SK-N-SH (cell line): ENCODE measurements around the gene ZBTB16. TPM values are rescaled to one million over a fixed set of nuclear protein-coding genes. Genes with fewer than 3 reads are reported as not detected.

Experiments
- CTCF ChIA-PET: fragments of 300-600, 350-600 bp; formaldehyde crosslinking; extraction: SDS; loops from one replicate; lab custom pipeline; 2021; lab: Yijun Ruan, JAX
- POLR2A ChIA-PET: fragments of 350-600 bp; sonication (Branson Sonifier 250); formaldehyde crosslinking; extraction: SDS; loops from one replicate; lab custom pipeline; 2020; ENCODE audit warnings: antibody characterized with exemption, inconsistent platforms; lab: Yijun Ruan, JAX
- DNase-seq: peaks from one replicate; pipeline ENCODE4 v3.0.0; 2012
- H2AFZ ChIP-seq: fragments of 200-600 bp; sonication (generic); 2 replicates; pipeline ENCODE4 v1.8.1; 2016; ENCODE audit warnings: antibody characterized with exemption, mild to moderate bottlenecking, low read depth
- H3F3A ChIP-seq: fragments of 200-600 bp; sonication (generic); replicated peaks from 2 replicates; pipeline ENCODE3; 2016; ENCODE audit warnings: antibody characterized with exemption, mild to moderate bottlenecking; ENCODE audit not compliant: insufficient read depth
- H3K27ac ChIP-seq, 2 experiments: fragments of 200-500 bp in 1 of 2; fragments of 200-600 bp in 1 of 2; sonication (Bioruptor generic) in 1 of 2; sonication (generic), shearing (Covaris generic) in 1 of 2; 2 replicates each; pipeline versions ENCODE4 v1.5.1 to v1.6.1; 2014 to 2016; ENCODE audit warnings: low read depth in 2 of 2, inconsistent platforms in 1 of 2, low read length in 1 of 2, mild to moderate bottlenecking in 1 of 2, mixed read lengths in 1 of 2
- H3K27me3 ChIP-seq: fragments of 200-600 bp; sonication (generic), shearing (Covaris generic); 2 replicates; pipeline ENCODE4 v1.6.1; 2016; ENCODE audit warnings: mixed run types; ENCODE audit not compliant: insufficient read depth
- H3K36me3 ChIP-seq, 2 experiments: fragments of 200-500 bp in 1 of 2; fragments of 200-600 bp in 1 of 2; sonication (Bioruptor generic) in 1 of 2; sonication (generic) in 1 of 2; replicated peaks in 1 of 2; 2 replicates each; pipeline versions ENCODE3 to v1.5.1; 2014 to 2016; ENCODE audit warnings: low read length in 1 of 2, mild to moderate bottlenecking in 1 of 2; ENCODE audit not compliant: insufficient read depth in 2 of 2, control insufficient read depth in 1 of 2
- H3K4me1 ChIP-seq, 2 experiments: fragments of 200-500 bp in 1 of 2; fragments of 200-600 bp in 1 of 2; sonication (Bioruptor generic) in 1 of 2; sonication (generic), shearing (Covaris generic) in 1 of 2; 2 replicates each; pipeline versions ENCODE4 v1.5.1 to v1.6.1; 2014 to 2016; ENCODE audit warnings: low read depth in 1 of 2, low read length in 1 of 2, mixed run types in 1 of 2; ENCODE audit not compliant: insufficient read depth in 2 of 2, control insufficient read depth in 1 of 2
- H3K4me2 ChIP-seq: fragments of 200-600 bp; sonication (generic), shearing (Covaris generic); 2 replicates; pipeline ENCODE4 v1.6.1; 2017; ENCODE audit warnings: mixed run types
- H3K4me3 ChIP-seq, 2 experiments: fragments of 200-500 bp in 1 of 2; fragments of 200-600 bp in 1 of 2; sonication (Bioruptor generic) in 1 of 2; sonication (generic), shearing (Covaris generic) in 1 of 2; 2 replicates each; pipeline versions ENCODE4 v1.5.1 to v1.8.1; 2014 to 2016; ENCODE audit warnings: low read depth in 2 of 2, inconsistent platforms in 1 of 2, low read length in 1 of 2, mild to moderate bottlenecking in 1 of 2, mixed read lengths in 1 of 2, moderate library complexity in 1 of 2
- H3K79me2 ChIP-seq: fragments of 200-600 bp; sonication (generic); 2 replicates; pipeline ENCODE4 v1.8.1; 2017; ENCODE audit warnings: mild to moderate bottlenecking; ENCODE audit not compliant: insufficient read depth
- H3K9ac ChIP-seq: fragments of 200-600 bp; sonication (generic); 2 replicates; pipeline ENCODE4 v1.6.1; 2017; ENCODE audit warnings: mixed run types
- H3K9me2 ChIP-seq: fragments of 200-600 bp; sonication (generic); 2 replicates; pipeline ENCODE4 v1.6.1; 2017; ENCODE audit warnings: mixed run types
- H3K9me3 ChIP-seq: fragments of 200-600 bp; sonication (generic); 2 replicates; pipeline ENCODE4 v1.6.1; 2017; ENCODE audit warnings: mixed run types, mild to moderate bottlenecking, moderate library complexity
- H4K20me1 ChIP-seq: fragments of 200-600 bp; sonication (generic); 2 replicates; pipeline ENCODE4 v1.6.1; 2017; ENCODE audit warnings: mild to moderate bottlenecking, mixed run types; ENCODE audit not compliant: insufficient read depth
- CHD2 ChIP-seq: fragments of 150-350 bp; IDR thresholded peaks from 2 replicates; pipeline ENCODE4 v1.6.1; 2018; ENCODE audit warnings: low read length; ENCODE audit not compliant: partially characterized antibody
- ELF1 ChIP-seq: IDR thresholded peaks from 2 replicates; pipeline ENCODE4 v1.4.0; 2012
- EZH2phosphoT487 ChIP-seq: fragments of 200-600 bp; sonication (generic); IDR thresholded peaks from 2 replicates; pipeline ENCODE4 v1.6.1; 2017; ENCODE audit warnings: low read depth, mixed run types, mild to moderate bottlenecking, antibody characterized with exemption, moderate library complexity, borderline replicate concordance
- FOXJ3 ChIP-seq: sonication (generic); formaldehyde crosslinking; IDR thresholded peaks from 2 replicates; pipeline ENCODE4 v1.5.1; 2020; ENCODE audit warnings: mild to moderate bottlenecking, missing genetic modification reagents
- FOXM1 ChIP-seq: IDR thresholded peaks from 2 replicates; pipeline ENCODE4 v1.4.0; 2012; ENCODE audit warnings: low read depth, mild to moderate bottlenecking
- GABPA ChIP-seq: IDR thresholded peaks from 2 replicates; pipeline ENCODE4 v1.4.0; 2012; ENCODE audit warnings: low read depth, mild to moderate bottlenecking
- NFIC ChIP-seq: IDR thresholded peaks from 2 replicates; pipeline ENCODE4 v1.4.0; 2012; ENCODE audit warnings: borderline replicate concordance
- NRF1 ChIP-seq: IDR thresholded peaks from 2 replicates; pipeline ENCODE4 v1.6.1; 2012; ENCODE audit warnings: low read depth, mild to moderate bottlenecking, low read length
- RCOR1 ChIP-seq: fragments of 150-350 bp; IDR thresholded peaks from 2 replicates; pipeline ENCODE4 v1.6.1; 2017; ENCODE audit warnings: antibody characterized with exemption, low read length
- RFX5 ChIP-seq: IDR thresholded peaks from 2 replicates; pipeline ENCODE4 v1.6.1; 2012; ENCODE audit warnings: mild to moderate bottlenecking, improper control_type of control experiment, low read length
- RXRA ChIP-seq: IDR thresholded peaks from 2 replicates; pipeline ENCODE4 v1.4.0; 2012; ENCODE audit warnings: low read depth, mild to moderate bottlenecking, borderline replicate concordance
- SIN3A ChIP-seq: IDR thresholded peaks from 2 replicates; pipeline ENCODE4 v1.6.1; 2012; ENCODE audit warnings: low read depth, mild to moderate bottlenecking, low read length, moderate library complexity, borderline replicate concordance
- SMC3 ChIP-seq: IDR thresholded peaks from 2 replicates; pipeline ENCODE4 v1.6.1; 2012; ENCODE audit warnings: low read depth, low read length, improper control_type of control experiment
- TEAD4 ChIP-seq: IDR thresholded peaks from 2 replicates; pipeline ENCODE4 v1.4.0; 2012; ENCODE audit warnings: mild to moderate bottlenecking, borderline replicate concordance; ENCODE audit not compliant: insufficient read depth
- WGBS: methylation state at CpG from one replicate; pipeline ENCODE4 v1.1.6; 2017; ENCODE audit warnings: low lambda C conversion rate; 5-methylcytosine and 5-hydroxymethylcytosine counted together
- polyA plus RNA-seq, 3 experiments: library from polyadenylated mRNA; depleted of rRNA; stranded (reverse); fragments of >200 nt; gene quantifications; 2 replicates each; pipeline ENCODE4 v1.2.3, GENCODE V29; 2012
- TF ChIP-seq, protein P1 (sequence below): fragments of 150-350 bp; IDR thresholded peaks from 2 replicates; pipeline ENCODE4 v1.6.1; 2017; ENCODE audit warnings: antibody characterized with exemption, low read length, low read depth, borderline replicate concordance
- TF ChIP-seq, protein P2 (sequence below): IDR thresholded peaks from 2 replicates; pipeline ENCODE4 v1.6.1; 2012; ENCODE audit warnings: mild to moderate bottlenecking, low read depth, low read length, moderate library complexity
- TF ChIP-seq, protein P3 (sequence below): IDR thresholded peaks from 2 replicates; pipeline ENCODE4; 2012
- TF ChIP-seq, protein P4 (sequence below): IDR thresholded peaks from 2 replicates; pipeline ENCODE4 v1.4.0; 2012; ENCODE audit warnings: low read depth

Gene ZBTB16
- polyA plus RNA-seq, 1 of the 3 experiments (the other 2 are of a cell fraction), result not detected

DNA sequence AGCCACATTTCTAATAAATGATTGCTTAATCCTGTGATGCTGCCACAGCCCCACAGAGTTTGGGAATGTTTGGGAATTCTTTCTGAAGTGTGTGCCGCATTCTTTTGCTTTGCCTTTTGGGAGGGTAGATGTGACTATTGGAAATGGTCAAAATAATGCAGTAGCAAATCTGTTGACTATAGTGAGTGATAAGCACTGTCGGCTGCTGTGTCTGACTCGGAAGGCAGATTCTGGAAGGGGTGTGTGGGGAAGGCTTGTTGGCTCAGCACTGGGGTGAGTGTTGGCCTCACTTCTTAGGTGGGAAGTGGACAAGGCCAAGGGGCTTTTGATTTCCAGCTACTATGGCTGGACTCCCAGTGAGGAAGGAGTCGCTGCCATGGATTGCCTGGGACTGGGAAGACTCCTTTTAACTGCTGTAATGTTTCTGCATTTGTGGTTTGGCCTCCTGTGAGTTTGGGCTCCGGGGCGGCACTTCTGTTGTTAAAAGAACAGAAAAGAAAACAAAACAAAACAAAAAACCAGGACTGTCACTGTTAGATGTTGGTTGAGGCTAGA is 20.1 kb downstream of the ZBTB16 start:
- Histone ChIP-seq H3K4me2 (no peak overlapping the region), H3K4me1 (peaks cover 18 to 21% of the 10 kb centered on the region in 2 experiments; a peak in 3 of 4 replicates), H3K9me2 (no peaks in the 10 kb centered on the region), H3K9ac (no peak overlapping the region), H4K20me1 (no peaks in the 10 kb centered on the region), H3K9me3 (no peaks in the 10 kb centered on the region), H3K79me2 (no peaks in the 10 kb centered on the region), H3K36me3 (no peaks in the 10 kb centered on the region), H3K4me3 (no peak overlapping the region), H2AFZ (no peak overlapping the region), H3K27ac (no peak overlapping the region), H3K27me3 (peaks cover 46% of the 10 kb centered on the region), H3F3A (no peaks in the 10 kb centered on the region)
- ChIA-PET CTCF (no interaction called here), POLR2A (no interaction called here)
- DNase-seq, result no peak
- TF ChIP-seq RCOR1 (no peak), SMC3 (no peak), CHD2 (no peak), GABPA (no peak), FOXM1 (no peak), NRF1 (no peak), RFX5 (no peak), ELF1 (no peak)
- TF ChIP-seq, protein P1, sequence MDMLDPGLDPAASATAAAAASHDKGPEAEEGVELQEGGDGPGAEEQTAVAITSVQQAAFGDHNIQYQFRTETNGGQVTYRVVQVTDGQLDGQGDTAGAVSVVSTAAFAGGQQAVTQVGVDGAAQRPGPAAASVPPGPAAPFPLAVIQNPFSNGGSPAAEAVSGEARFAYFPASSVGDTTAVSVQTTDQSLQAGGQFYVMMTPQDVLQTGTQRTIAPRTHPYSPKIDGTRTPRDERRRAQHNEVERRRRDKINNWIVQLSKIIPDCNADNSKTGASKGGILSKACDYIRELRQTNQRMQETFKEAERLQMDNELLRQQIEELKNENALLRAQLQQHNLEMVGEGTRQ, result no peak
- TF ChIP-seq, protein P2, sequence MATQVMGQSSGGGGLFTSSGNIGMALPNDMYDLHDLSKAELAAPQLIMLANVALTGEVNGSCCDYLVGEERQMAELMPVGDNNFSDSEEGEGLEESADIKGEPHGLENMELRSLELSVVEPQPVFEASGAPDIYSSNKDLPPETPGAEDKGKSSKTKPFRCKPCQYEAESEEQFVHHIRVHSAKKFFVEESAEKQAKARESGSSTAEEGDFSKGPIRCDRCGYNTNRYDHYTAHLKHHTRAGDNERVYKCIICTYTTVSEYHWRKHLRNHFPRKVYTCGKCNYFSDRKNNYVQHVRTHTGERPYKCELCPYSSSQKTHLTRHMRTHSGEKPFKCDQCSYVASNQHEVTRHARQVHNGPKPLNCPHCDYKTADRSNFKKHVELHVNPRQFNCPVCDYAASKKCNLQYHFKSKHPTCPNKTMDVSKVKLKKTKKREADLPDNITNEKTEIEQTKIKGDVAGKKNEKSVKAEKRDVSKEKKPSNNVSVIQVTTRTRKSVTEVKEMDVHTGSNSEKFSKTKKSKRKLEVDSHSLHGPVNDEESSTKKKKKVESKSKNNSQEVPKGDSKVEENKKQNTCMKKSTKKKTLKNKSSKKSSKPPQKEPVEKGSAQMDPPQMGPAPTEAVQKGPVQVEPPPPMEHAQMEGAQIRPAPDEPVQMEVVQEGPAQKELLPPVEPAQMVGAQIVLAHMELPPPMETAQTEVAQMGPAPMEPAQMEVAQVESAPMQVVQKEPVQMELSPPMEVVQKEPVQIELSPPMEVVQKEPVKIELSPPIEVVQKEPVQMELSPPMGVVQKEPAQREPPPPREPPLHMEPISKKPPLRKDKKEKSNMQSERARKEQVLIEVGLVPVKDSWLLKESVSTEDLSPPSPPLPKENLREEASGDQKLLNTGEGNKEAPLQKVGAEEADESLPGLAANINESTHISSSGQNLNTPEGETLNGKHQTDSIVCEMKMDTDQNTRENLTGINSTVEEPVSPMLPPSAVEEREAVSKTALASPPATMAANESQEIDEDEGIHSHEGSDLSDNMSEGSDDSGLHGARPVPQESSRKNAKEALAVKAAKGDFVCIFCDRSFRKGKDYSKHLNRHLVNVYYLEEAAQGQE, result no peak
- WGBS, result 70% methylated on average over 6 of the region's 6 CpGs

DNA sequence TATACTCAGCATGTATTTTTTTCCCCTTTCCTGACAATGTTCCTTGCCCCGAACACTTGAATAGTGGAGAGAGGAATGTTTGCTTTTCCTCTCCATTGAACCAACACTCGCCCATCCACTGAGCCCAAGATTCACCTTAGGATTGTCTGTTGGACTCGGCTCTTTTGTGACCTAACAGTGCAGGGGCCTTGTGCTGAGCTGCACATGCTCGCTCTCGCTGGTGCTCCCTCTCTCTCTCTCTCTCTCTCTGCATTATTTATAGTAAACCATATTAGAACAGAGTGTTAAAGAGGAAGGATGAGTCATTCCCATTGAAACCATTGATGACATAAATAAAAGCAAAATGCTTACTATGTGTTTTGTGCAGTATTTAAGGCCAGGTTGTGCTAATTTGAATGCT is 20.7 kb downstream of the ZBTB16 start:
- TF ChIP-seq, protein P3, sequence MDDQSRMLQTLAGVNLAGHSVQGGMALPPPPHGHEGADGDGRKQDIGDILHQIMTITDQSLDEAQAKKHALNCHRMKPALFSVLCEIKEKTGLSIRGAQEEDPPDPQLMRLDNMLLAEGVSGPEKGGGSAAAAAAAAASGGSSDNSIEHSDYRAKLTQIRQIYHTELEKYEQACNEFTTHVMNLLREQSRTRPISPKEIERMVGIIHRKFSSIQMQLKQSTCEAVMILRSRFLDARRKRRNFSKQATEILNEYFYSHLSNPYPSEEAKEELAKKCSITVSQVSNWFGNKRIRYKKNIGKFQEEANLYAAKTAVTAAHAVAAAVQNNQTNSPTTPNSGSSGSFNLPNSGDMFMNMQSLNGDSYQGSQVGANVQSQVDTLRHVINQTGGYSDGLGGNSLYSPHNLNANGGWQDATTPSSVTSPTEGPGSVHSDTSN, result no peak
- no peak for TF ChIP-seq TEAD4
- TF ChIP-seq FOXJ3 (CRISPR knock-in tag), result no peak
- TF ChIP-seq, protein P4, sequence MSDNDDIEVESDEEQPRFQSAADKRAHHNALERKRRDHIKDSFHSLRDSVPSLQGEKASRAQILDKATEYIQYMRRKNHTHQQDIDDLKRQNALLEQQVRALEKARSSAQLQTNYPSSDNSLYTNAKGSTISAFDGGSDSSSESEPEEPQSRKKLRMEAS, result no peak
- TF ChIP-seq EZH2phosphoT487, result no peak
- TF ChIP-seq NFIC, result no peak
- no peak for TF ChIP-seq RXRA
- no peak for TF ChIP-seq SIN3A
- Histone ChIP-seq H3K4me2 (no peak overlapping the region), H3K4me1 (peaks cover 17 to 19% of the 10 kb centered on the region in 2 experiments; a peak in 3 of 4 replicates), H3K9me3 (no peaks in the 10 kb centered on the region), H2AFZ (no peak overlapping the region), H3F3A (no peaks in the 10 kb centered on the region), H3K27ac (no peak overlapping the region), H3K36me3 (no peaks in the 10 kb centered on the region), H3K9ac (no peak overlapping the region), H3K9me2 (no peaks in the 10 kb centered on the region), H3K27me3 (peaks cover 39% of the 10 kb centered on the region), H3K79me2 (no peaks in the 10 kb centered on the region), H3K4me3 (no peak overlapping the region), H4K20me1 (no peaks in the 10 kb centered on the region)
- DNase-seq, result no peak
- POLR2A ChIA-PET, result no interaction called here
- WGBS, result 48% methylated on average over 5 of the region's 5 CpGs
- CTCF ChIA-PET, result interaction anchor here (0.8 to 1.6 kb wide), 2 partner anchors 14 to 87 kb away, joined by 3 to 5 read pairs; no protein-coding TSS in a partner anchor
